ENCODE results near the gene SEMA3D.

Gene SEMA3D

DNA sequence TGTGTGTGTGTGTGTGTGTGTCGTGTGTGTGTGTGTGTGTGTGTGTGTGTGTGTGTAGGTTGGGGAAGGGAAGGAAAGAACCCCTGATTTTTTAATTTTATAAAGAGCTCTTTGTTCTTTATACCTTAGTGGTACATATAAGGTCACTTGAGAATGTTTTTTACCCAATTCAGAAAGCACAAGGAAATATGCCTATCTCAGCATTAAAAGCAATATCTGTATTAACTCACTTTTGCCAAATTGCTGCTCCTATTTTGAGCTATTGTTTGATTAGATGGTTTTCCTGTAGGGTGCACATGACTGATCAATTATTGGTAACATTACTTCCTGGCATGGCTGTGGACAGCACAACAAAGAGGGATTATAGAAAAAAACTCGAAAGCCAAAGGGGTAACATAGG is 60.5 kb downstream of the SEMA3D start:
- DNase-seq = no peak

DNA sequence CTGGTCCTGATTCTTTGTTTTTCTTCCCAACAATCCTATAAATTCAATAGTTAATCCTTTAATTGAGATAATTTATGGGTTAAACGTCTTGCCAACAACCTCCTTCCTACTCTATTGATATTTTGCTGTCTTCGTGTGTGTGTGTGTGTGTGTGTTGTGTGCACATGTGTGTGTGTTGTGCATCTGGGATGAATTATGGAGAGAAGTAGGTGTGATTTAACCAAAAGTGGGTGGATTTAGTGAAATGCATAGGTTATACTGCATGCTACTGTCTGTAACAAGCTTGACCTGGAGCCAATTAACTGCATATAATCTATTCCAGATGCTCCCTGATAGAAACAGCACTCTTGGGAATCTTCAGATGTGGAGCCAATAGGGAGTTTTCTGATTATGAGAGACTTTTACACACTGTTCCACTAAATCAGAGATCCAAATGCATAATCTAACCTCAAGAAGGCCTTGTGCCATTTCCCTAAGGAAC is 61.2 kb downstream of the SEMA3D start:
- no peak for DNase-seq

DNA sequence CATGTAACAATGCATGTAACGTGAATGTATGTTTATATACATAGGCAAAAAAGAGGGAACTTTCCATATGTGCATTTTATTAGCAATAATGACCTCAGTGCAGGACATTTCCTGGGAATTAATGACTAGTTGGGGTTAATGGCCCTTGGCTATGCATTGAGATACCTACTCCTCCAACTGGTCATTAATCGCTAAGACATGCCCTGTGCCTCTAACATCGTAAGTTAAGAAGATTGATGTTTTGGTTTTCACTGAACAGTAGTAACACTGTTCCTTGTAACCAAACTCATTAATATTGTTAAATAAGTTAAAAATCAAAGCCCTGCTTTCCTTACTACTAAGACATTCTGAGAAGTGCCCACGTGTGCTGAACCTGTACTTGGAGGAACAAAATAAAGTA is 61.7 kb downstream of the SEMA3D start:
- DNase-seq = no peak

DNA sequence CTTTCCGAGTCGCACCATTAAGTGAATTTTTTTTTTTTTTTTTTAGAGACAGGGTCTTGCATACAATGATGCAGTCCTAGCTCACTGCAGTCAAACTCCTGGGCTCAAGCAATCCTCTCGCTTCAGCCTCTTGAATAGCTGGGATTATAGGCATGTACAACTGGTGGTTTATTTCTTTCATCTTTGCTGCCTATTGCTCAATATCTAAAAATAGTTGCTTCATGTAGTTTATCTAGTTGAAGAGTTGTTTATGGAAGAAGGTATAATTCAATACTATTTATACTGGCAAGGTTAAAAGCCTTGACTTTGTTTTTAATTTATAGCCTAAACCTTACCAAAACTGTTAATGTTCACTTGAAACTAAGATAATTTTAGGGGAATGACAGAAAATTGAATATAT is 66.9 kb downstream of the SEMA3D start:
- DNase-seq = no peak

DNA sequence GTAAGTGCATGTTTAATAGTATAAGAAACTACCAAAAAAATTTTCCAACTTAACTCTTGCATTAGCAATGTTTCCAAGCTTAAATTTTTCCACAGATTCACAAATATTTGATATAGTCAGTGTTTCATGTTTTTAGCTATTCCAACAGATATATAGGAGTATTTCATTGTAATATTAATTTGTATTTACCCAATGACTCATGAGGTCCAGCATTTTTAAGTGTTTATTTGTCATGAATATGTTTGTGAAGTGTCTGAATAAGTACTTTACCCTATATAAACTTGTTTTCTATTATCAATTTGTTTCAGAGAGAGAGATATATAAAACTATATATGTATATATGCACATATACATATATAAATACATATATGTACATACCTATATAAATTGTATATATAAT is 71.0 kb downstream of the SEMA3D start:
- no peak for DNase-seq

DNA sequence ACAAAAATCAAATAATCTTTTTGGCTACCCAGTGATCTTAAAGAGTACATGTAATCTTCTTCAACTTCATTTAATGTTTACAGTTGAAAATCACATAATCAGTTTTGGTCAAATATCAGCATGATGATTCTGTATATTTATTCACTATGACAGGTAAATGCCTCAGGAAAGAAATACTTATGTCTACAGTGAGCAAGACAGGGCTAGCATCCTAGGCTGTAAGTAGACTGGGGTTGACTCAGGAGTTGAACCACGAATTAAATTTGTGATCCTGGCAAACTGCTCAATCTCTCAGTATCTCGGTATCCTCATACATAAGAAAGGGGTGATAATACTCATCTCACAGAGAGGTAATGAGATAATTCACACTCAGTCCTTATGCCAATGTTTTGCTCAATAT is 71.8 kb downstream of the SEMA3D start:
- DNase-seq = no peak

DNA sequence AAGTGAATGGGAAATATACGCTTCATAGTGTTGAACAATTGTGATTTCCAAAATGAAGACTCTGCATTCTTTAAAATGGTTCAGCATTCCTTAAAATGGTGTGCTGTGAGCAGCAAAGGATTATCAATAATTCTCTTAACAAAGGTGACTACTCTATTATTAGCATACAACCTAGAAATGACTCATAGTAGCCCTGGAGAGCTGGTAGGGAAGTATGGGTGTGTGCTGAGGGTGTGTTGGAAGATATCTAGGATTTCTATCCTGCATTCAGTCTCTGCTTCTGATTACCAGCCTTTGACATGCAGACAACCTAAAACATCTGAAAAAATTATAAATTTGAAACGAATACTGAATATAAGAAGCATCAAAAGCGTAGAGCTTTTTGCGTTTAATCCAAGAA is 72.5 kb downstream of the SEMA3D start:
- no peak for DNase-seq

DNA sequence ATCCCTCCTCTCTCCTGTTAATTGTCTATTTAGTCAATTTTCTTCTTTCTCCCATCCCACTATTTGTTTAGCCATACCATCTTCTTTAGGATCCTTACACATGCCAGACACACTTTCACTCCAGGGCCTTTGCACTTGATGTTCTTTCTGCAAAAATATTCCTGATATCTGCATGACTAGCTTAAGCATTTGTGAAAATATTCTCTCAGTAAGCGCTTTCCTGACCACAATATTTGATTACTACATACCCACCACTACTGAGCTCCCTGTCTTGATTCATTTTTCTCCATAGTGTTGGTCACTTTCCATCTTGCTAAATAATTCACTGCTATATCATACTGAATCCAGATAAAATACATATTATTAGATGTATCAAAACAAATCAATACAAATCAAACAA is 75.1 kb downstream of the SEMA3D start:
- DNase-seq = no peak

DNA sequence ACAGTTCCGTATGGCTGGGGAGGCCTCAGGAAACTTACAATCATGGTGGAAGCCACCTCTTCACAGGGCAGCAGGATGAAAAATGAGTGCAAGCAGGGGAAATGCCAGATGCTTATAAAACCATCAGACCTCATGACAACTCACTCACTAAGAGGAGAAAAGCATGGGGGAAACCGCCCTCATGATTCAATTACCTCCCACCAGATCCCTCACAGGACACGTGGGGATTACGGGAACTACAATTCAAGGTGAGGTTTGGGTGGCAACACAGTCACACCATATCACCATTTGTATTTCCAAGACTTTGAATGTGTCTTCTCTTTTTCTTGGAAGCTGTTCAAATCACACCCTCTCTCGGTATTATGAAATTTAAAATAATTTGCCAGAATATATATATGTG is 80.1 kb downstream of the SEMA3D start:
- no peak for DNase-seq

DNA sequence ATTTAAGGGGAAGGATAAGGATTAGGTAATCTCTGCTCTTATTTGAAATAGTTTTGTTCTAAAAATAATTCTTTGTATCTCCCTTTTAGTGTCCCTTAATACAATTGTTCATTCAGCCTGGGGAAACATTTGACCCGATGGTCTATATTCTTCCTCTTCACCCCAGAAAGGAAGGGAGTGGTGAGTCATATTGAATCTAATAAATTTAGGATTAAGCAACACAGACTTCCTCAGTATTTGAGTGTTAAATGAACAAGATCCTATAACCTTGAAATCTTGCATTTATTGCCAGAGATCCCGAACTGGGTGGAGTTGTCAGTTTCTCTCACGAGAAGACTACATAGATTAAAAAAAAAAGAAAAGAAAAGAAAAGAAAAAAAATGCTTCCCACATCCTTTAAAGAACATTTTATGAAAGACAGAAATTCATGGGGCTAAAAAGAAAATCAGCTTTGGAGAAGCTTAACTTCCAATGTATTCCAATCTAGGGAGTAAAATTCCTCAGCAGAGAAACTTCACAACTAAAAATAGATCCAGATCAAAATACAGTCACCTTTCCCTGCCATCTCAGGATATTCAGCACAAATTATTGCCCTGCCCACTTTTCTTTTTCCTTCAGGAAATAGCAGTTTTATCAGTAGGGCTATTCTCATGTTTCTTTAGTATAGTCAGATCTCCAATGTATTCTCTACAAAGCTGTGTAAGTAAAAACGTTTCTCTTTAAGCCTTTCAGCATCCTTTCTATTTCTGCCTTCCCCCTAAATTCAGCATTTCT is 82.2 kb downstream of the SEMA3D start:
- no peak for DNase-seq

DNA sequence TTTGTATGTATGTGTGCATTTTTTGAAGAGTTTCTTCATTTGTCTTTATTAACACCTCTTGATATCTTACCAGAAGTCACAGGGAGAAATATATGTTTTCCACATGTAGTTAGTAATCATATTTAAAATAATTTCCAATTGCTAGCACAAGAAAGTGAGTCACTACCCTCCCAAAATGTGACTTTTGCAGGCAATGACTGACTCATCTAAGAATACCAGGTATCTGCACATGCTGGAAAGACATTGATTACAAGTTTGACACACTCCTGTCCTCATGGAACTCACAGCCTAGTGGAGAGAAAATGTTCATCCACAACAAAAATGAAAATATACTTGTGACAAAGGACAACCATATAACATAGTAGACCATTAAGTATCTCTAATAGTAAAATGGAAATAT is 82.9 kb downstream of the SEMA3D start:
- DNase-seq = no peak

DNA sequence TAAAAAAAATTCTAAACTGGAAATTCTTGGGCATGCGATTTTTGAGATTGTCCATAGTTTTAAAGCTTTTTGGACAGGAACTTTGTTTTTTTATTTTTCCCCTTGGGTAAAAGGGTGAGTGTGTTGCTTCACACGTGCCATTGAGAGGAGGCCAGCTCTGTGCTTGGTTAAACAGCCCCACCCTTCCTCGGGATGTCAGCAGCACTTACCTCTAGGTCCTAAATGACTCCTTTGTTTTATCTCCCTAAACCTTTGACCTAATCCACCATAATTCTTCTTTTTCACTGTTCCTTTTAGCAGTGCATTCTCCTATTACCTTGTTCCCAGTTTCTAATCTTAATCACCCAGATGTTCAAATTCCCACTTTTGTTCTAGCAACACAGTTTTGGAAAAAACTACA is 83.5 kb downstream of the SEMA3D start:
- DNase-seq = no peak

DNA sequence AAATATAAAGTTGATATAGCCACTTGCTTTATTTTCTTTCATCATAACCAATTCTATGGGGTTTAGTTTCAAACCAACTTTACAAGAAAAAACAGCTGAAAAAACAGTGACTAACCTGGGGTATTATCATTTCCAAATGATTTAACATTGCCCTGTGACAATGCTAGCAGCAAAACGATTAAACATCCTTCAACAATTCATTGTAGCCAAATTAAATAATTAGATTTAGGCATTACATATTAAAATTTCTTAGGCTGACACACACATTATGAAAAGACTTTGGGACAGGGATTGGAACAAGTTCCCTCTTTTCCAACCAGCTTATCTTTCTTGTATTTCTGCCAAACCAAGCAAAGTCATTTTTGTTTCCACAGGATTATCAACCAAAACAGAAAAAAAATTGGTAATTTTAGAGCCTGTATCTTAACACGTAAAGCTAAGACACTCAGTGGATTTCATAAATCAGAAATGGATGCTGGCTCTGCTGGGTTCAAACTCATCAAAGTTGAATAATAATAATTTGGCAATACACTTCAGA is 84.0 kb downstream of the SEMA3D start:
- DNase-seq = no peak

DNA sequence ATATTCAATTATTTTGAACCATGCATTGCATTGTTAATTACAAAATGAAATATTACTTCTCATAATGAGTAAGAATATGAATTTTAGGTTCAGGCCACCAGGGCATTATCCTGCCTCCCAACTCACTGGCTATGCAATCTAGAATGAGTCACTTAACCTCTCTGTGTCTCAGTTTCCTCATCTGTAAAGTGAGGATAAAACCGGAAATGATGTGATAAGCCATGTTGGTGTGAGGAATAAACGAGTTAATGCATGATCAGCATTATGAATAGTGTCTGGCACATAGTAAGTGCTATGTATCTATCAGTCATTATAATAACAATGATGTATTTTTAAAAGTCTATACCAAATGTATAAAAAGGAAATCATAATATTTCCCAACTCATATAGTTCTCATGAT is 85.5 kb downstream of the SEMA3D start:
- no peak for DNase-seq

DNA sequence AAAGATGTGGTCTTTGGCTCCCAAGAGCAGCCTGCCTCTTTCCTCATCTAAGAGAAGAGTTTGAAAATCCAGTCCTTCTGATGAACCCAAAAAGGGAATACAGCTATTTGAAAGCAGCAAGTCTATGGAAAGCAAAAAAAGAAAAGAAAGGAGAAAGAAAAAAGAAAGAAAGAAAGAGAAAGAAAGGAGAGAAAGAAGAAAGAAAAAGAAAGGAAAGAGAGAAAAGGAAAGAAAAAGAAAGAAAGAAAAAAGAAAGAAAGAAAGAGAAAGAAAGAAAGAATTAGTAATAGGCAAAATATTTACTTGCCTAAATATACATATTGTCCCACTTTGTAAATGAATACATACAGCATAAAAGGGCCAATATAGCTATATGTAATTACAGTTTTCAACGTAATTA is 89.0 kb downstream of the SEMA3D start:
- DNase-seq = no peak

DNA sequence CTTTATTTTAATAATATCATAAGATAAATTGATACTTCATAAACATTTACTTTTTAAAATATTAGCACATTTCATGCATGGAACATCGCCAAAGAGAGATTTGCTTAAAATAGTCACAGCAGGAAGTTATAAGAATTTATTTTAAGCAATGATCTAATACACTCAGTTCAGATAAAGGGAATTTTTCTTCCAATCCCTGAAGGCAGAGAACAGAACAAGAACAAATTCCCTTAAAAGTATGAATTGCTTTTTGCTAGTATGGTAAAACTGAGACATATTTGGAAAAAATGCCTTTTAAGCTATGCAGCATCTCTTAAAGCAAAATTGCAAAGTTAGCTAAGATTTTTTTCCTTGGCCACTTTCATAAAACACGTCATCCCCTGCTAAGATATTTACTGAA is 91.0 kb downstream of the SEMA3D start:
- no peak for DNase-seq

DNA sequence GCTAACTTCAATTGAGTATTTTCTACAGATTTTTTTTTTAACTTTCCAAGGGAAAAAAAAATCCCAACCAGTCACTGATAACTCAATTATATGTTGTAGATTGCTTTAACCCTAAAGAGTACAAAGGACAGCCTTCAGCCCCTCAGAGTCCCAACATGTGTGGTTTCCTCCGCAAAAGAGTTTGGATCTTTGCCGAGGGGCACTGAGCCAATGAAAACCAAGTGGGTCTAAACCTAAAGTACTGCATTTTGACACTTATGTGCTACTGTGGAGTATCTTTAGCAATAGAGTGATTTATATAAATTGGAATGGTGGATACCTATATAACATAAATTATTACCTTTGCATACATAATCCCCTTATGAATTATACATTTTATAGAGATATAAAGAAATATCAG is 91.5 kb downstream of the SEMA3D start:
- no peak for DNase-seq

DNA sequence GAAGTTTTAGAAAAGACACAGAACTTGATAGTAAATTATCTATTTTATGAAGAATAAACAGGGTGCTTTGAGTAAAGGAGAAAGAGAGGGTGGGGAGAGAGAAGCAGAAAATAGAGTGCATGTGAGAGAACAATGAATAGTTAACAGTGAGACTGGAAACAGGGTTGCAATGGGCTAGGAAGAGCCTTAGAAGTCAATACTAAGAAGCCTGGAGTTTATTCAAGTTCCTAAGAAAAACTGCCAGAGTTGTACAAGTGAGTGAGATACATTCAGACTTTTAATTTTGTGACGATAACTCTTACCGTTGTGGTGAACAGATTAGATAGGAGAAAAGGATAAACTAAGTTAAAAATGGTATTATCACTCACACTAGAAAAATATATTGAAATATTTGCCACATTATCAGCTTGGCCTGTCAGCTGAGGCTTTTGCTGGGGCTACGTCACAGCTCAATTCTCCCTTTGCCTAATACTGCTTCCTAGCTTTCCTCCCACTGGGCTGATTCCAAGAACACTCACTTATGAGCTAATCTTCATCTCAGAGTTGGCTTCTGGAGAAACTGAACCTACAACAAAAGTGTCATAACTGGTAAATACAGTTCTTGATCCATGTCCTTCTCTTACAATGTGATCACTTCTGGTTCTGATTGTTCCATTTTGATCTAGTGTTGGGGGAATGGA is 92.7 kb downstream of the SEMA3D start:
- DNase-seq = no peak

DNA sequence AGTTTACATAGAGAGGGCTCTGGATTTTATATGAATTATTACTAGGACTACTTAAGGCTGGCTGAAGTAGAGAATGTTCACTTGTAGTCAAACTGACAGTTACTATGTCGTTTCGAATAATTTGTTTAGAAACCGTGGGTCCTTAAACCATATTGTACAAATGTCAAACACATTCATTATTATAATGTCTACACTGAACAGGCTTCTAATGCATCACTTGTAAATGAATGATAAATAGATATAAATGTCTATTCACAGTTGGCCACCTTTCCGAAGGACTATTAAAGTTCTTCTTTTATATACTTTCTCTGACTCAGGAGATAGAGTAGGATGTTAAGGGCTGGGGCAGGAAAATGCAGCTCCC is 95.3 kb downstream of the SEMA3D start:
- no peak for DNase-seq

DNA sequence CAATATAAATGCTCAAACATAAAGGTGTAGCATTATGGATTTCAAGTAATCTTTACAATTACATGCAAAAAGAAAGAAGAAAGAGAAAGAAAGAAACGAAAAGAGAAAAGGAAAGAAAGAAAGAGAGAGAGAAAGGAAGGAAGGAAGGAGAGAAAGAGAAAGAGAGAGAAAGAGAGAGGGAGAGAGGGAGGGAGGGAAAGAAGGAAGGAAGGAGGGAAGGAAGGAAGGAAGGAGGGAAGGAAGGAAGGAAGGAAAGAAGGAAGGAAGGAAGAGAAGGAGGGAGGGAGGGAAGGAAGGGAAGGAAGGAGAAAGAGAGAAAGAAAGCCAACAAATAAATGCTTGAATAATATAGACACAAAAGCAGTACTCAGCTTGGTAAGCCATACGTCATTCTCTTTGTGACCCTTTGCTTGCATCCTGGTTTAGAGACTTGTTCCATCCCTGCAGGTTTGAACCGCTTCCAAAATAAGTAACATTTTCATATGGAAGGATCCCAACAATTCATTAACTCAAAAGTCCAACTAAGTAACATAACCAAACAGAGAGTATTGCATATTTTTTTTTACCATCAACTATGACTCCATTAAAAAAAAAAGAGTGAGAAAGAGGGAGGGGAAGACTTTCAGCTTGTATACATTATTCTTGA is 95.8 kb downstream of the SEMA3D start:
- no peak for DNase-seq

DNA sequence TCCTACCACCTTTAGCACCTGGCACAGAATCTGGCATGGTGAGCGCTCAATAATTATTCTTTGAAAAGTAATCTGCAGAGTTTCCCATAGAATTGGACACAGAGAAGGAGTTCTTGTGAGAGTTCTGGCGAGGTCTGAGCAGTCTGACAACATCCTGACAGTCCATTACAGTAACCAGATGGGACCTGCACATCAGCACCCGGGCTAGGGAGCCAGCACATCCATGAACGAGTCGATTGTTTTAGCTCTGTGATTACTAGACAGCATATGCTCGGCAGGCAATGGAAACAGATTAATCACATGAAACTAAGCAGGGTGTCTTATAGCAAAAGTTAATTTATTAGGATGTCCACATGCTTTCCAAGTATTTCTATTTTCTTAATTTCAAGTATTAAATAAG is 96.7 kb downstream of the SEMA3D start:
- no peak for DNase-seq

DNA sequence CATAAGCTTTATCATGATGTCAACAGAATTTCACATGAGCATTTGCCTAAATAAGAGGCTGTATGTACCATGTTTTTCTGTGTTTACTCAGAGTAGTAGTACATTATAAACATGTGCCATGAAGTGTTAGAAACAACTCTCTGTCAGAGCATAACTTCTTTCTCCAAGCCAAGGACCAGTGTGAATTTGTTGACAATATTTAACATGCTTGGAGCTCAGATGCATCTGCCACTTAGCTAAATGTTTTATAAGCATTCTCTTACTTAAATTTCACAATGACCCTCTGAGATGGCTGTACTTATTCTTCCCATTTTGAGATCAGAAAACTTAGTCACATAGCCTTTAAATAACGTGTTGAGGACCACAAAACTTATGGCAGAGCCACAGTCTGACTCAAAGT is 105.0 kb downstream of the SEMA3D start:
- DNase-seq = no peak

DNA sequence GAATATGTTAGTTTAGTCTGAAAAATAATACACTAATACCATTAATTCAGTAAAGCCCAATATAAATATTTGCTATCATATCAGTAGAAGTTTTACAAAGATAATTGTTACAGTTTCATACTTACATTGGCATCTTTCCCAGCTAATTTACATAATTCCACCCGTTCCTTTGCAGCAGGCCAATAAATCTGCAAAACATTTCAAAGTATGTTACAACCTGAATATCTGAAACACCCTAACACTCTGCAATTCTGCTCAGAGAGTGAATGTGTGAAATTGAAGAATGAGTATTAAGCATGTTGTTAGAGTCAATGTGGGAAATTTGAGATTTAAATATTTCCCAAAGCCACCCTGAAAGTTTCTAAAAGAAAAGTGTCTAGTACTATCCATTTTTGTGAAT is 105.5 kb downstream of the SEMA3D start:
- DNase-seq = no peak

Data from anterior cingulate cortex (tissue), 58 donors.